Measurements from ENCODE around the gene PNP. TPM values are rescaled to one million over a fixed set of nuclear protein-coding genes. Genes with fewer than 3 reads are reported as not detected.

PNP gene
- total RNA-seq, 1 donor from 2014 or later: 4.9 TPM

Other genes with a start within 250 kb of the PNP start
- not detected in 2 replicates for gene OR11H6, start 245.7 kb upstream of the PNP start, total RNA-seq
- not detected in 2 replicates for gene OR11H7, start 240.4 kb upstream of the PNP start, total RNA-seq
- not detected in 2 replicates for gene OR11H4, start 230.1 kb upstream of the PNP start, total RNA-seq
- 9.6 and 11.3 TPM in 2 replicates for gene TTC5, start 163.5 kb upstream of the PNP start, total RNA-seq
- gene CCNB1IP1, start 136.1 kb upstream of the PNP start, total RNA-seq: 39.9 and 50.2 TPM in 2 replicates
- gene PARP2, start 125.8 kb upstream of the PNP start, total RNA-seq: 17.2 and 21.1 TPM in 2 replicates
- 17.1 and 21.8 TPM in 2 replicates for gene TEP1, start 55.9 kb upstream of the PNP start, total RNA-seq
- 0.05 and 0.16 TPM in 2 replicates for gene KLHL33, start 33.2 kb upstream of the PNP start, total RNA-seq
- gene OSGEP, start 14.6 kb upstream of the PNP start, total RNA-seq: 33.2 and 36.2 TPM in 2 replicates
- gene APEX1, start 14.2 kb upstream of the PNP start, total RNA-seq: 125 and 145 TPM in 2 replicates
- gene PIP4P1, start 8.0 kb upstream of the PNP start, total RNA-seq: 21.1 and 22.2 TPM in 2 replicates
- not detected in 2 replicates for gene RNASE10, start 36.1 kb downstream of the PNP start, total RNA-seq
- not detected in 2 replicates for gene RNASE9, start 91.6 kb downstream of the PNP start, total RNA-seq
- gene RNASE11, start 118.6 kb downstream of the PNP start, total RNA-seq: not detected in 2 replicates
- not detected in 2 replicates for gene RNASE12, start 122.0 kb downstream of the PNP start, total RNA-seq
- not detected in 2 replicates for gene OR6S1, start 172.3 kb downstream of the PNP start, total RNA-seq
- 4.7 and 7.2 TPM in 2 replicates for gene RNASE4, start 215.2 kb downstream of the PNP start, total RNA-seq
- gene ANG, start 219.4 kb downstream of the PNP start, total RNA-seq: 0.42 and 1.4 TPM in 2 replicates

Measured in myocyte (in vitro differentiated cells).